ENCODE data around the gene TRIM13. TPM values are rescaled to one million over a fixed set of nuclear protein-coding genes. Genes with fewer than 3 reads are reported as not detected.

The TRIM13 gene
- total RNA-seq, 1 donor, result 25.6 TPM

DNA sequence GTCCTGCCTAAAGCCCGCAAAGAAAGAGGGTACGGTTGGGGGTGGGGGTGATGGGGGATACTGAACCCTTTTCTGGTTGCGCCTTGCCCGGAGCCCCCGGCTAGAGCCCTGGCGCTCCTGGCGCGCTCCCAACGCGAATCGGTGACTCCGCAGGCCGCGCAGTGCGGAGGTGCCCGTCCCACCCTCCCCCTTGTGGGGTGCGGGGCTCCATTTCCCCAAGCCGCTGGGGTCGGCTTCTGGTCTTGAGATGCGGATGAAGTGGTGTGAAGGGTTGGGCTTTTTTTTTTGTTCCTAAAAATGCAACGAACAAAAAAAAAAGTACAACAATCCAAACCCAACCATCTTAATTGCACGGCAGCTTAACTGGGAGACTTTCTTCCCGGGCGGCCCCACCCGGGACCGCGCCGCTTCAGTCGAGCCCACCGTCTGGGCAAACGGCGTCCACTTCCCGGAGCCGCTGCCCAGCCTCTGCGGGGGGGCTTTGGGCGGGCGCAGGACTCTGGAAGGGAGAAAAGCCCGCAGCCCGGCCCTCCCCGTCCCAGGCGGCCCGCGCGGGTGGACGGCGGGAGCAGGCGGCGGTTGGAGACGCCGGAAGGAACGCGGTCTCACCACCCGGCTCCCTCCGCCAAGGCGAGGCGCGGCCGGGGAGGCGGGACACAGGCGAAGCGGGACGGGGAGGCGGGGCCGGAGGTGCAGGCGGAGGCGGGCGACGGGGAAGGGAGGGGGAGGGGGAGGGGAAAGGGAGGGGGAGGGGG lies 504 bp upstream of the TRIM13 start:
- TF ChIP-seq CTCF (IDR thresholded peaks at IDR 0.05; ENCODE audit: insufficient read depth, low read length), result no peak
- peak overlapping the region; percentile 69 for H3K4me3 ChIP-seq (ENCODE audit: low read depth, low read length)
- DNase-seq (ENCODE audit: low read depth), result peak; percentile 88

DNA sequence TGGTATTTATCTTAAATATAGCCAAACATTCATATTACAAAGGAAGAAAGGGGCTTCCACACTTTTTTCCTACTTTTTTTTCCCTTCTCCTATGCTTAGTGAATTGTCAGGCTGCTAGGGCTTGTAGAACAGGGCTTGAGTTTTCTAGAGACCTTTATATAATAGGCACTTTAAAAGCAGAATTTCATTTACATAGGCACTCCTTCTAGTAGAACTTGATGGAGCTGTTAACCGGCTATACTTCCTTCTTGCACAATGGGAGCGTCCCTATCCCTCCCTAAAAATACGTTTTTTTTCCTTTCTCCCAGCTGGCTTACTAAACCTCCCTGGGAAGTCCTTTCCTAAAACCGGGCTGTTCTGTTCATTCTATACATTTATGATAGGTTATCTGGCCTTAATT lies 1.1 kb downstream of the TRIM13 start:
- DNase-seq (ENCODE audit: low read depth), result peak; percentile 23
- peak overlapping the region; percentile 82 for H3K4me3 ChIP-seq (ENCODE audit: low read depth, low read length)
- TF ChIP-seq CTCF (IDR thresholded peaks at IDR 0.05; ENCODE audit: insufficient read depth, low read length), result no peak

- no peak for DNase-seq (ENCODE audit: low read depth)
- peak overlapping the region; percentile 82 for H3K4me3 ChIP-seq (ENCODE audit: low read depth, low read length)
- no peak for TF ChIP-seq CTCF (IDR thresholded peaks at IDR 0.05; ENCODE audit: insufficient read depth, low read length)
These were observed 2.1 kb downstream of the TRIM13 start for GRCh38 chr13:49998714-49999624.

GRCh38 chr13:50001287-50001686 lies 4.4 kb downstream of the TRIM13 start:
- no peak for DNase-seq (ENCODE audit: low read depth)
- TF ChIP-seq CTCF (IDR thresholded peaks at IDR 0.05; ENCODE audit: insufficient read depth, low read length), result no peak
- no peak overlapping the region for H3K4me3 ChIP-seq (ENCODE audit: low read depth, low read length)

GRCh38 chr13:50006426-50007135 lies 9.7 kb downstream of the TRIM13 start:
- DNase-seq (ENCODE audit: low read depth), result peak; percentile 76
- H3K4me3 ChIP-seq (ENCODE audit: low read depth, low read length), result no peak overlapping the region
- no peak for TF ChIP-seq CTCF (IDR thresholded peaks at IDR 0.05; ENCODE audit: insufficient read depth, low read length)

- no peak for DNase-seq (ENCODE audit: low read depth)
- TF ChIP-seq CTCF (IDR thresholded peaks at IDR 0.05; ENCODE audit: insufficient read depth, low read length), result no peak
- no peak overlapping the region for H3K4me3 ChIP-seq (ENCODE audit: low read depth, low read length)
These were observed 14.6 kb downstream of the TRIM13 start for GRCh38 chr13:50011461-50011860.

All from fibroblast of the aortic adventitia (primary cell).